ENCODE results near the gene WDFY3.

WDFY3 gene

GRCh38 chr4:84927428-84927827 is 39.1 kb downstream of the WDFY3 start:
- H3K4me3 ChIP-seq (ENCODE audit: low read depth, low read length) = no peak overlapping the region
- DNase-seq (ENCODE audit: low read depth, low spot score) = no peak
- in situ Hi-C loops (cut with HindIII; ENCODE audit: low sequenced_read_pairs) = no loop called here
- no peak for TF ChIP-seq CTCF (IDR thresholded peaks at IDR 0.05; ENCODE audit: low read depth, low read length)

GRCh38 chr4:84925558-84925957 is 40.9 kb downstream of the WDFY3 start:
- H3K4me3 ChIP-seq (ENCODE audit: low read depth, low read length) = no peak overlapping the region
- TF ChIP-seq CTCF (IDR thresholded peaks at IDR 0.05; ENCODE audit: low read depth, low read length) = no peak
- no peak for DNase-seq (ENCODE audit: low read depth, low spot score)
- in situ Hi-C loops (cut with HindIII; ENCODE audit: low sequenced_read_pairs) = no loop called here

GRCh38 chr4:84924434-84924833 is 42.1 kb downstream of the WDFY3 start:
- no peak overlapping the region for H3K4me3 ChIP-seq (ENCODE audit: low read depth, low read length)
- no peak for TF ChIP-seq CTCF (IDR thresholded peaks at IDR 0.05; ENCODE audit: low read depth, low read length)
- in situ Hi-C loops (cut with HindIII; ENCODE audit: low sequenced_read_pairs) = no loop called here
- DNase-seq (ENCODE audit: low read depth, low spot score) = no peak

GRCh38 chr4:84920617-84921016 is 45.9 kb downstream of the WDFY3 start:
- no peak for TF ChIP-seq CTCF (IDR thresholded peaks at IDR 0.05; ENCODE audit: low read depth, low read length)
- no peak overlapping the region for H3K4me3 ChIP-seq (ENCODE audit: low read depth, low read length)
- in situ Hi-C loops (cut with HindIII; ENCODE audit: low sequenced_read_pairs) = no loop called here
- DNase-seq (ENCODE audit: low read depth, low spot score) = peak; percentile 46

GRCh38 chr4:84917869-84918600 is 48.5 kb downstream of the WDFY3 start:
- DNase-seq (ENCODE audit: low read depth, low spot score) = no peak
- in situ Hi-C loops (cut with HindIII; ENCODE audit: low sequenced_read_pairs) = no loop called here
- H3K4me3 ChIP-seq (ENCODE audit: low read depth, low read length) = no peak overlapping the region
- TF ChIP-seq CTCF (IDR thresholded peaks at IDR 0.05; ENCODE audit: low read depth, low read length) = no peak

- no peak for TF ChIP-seq CTCF (IDR thresholded peaks at IDR 0.05; ENCODE audit: low read depth, low read length)
- in situ Hi-C loops (cut with HindIII; ENCODE audit: low sequenced_read_pairs) = no loop called here
- DNase-seq (ENCODE audit: low read depth, low spot score) = no peak
- no peak overlapping the region for H3K4me3 ChIP-seq (ENCODE audit: low read depth, low read length)
Observed at GRCh38 chr4:84917086-84917821, 49.2 kb downstream of the WDFY3 start.
